B cell (primary cell): ENCODE data around the gene SOSTDC1. TPM values are rescaled to one million over a fixed set of nuclear protein-coding genes. Genes with fewer than 3 reads are reported as not detected.

Source experiments
- ATAC-seq: fragments of 200-7000 bp; cut with Tn5 transposase; one replicate; pipeline ENCODE4 v1.10.0; 2021; ENCODE audit warnings: low read depth, mild to moderate bottlenecking, moderate number of reproducible peaks, moderate library complexity
- CTCF ChIA-PET: fragments of 350-600 bp; sonication (Branson Sonifier 250); formaldehyde crosslinking; loops from one replicate; lab custom pipeline; 2021; ENCODE audit warnings: antibody characterized with exemption, inconsistent platforms; lab: Charles Lee
- POLR2A ChIA-PET: fragments of 350-600 bp; sonication (Branson Sonifier 250); formaldehyde crosslinking; loops from one replicate; lab custom pipeline; 2021; ENCODE audit warnings: antibody characterized with exemption; lab: Charles Lee
- DNase-seq: peaks from one replicate; pipeline ENCODE4 v3.0.0; 2013
- H2AFZ ChIP-seq: 2 replicates; pipeline ENCODE4 v1.6.1; 2012; ENCODE audit warnings: mild to moderate bottlenecking, low read depth, low read length; ENCODE audit not compliant: insufficient read depth, poor library complexity, severe bottlenecking
- H3K27ac ChIP-seq, 2 donors: 1 replicate in 1 of 2; 2 replicates in 1 of 2; pipeline ENCODE4 v1.5.1; 2012 to 2013; ENCODE audit warnings: low read length in 2 of 2, mild to moderate bottlenecking in 2 of 2, moderate library complexity in 1 of 2
- H3K27me3 ChIP-seq, 4 experiments: fragments of 200-600 bp in 1 of 4; sonication (generic) in 1 of 4; replicated peaks in 1 of 4; 1 replicate in 2 of 4; 2 replicates in 2 of 4; pipeline versions ENCODE4 v1.6.1 to v1.7.0; 2013 to 2016; ENCODE audit warnings: low read length in 3 of 4, mild to moderate bottlenecking in 2 of 4, mixed read lengths in 1 of 4, moderate library complexity in 1 of 4; ENCODE audit not compliant: insufficient read depth in 4 of 4, control insufficient read depth in 3 of 4; ENCODE audit errors: control extremely low read depth in 1 of 4
- H3K36me3 ChIP-seq, 2 experiments: replicated peaks in 1 of 2; 1 replicate in 1 of 2; 2 replicates in 1 of 2; pipeline versions ENCODE4 v1.6.1 to v1.7.1; 2013; ENCODE audit warnings: low read length in 1 of 2; ENCODE audit not compliant: insufficient read depth in 2 of 2, control insufficient read depth in 1 of 2; ENCODE audit errors: control extremely low read depth in 1 of 2, extremely low read depth in 1 of 2
- H3K4me1 ChIP-seq, 2 donors: fragments of 200-600 bp in 1 of 2; sonication (generic) in 1 of 2; 1 replicate in 1 of 2; 2 replicates in 1 of 2; pipeline versions ENCODE4 v1.5.1 to v1.6.1; 2013 to 2017; ENCODE audit warnings: low read length in 2 of 2; ENCODE audit not compliant: control insufficient read depth in 2 of 2, insufficient read depth in 2 of 2
- H3K4me2 ChIP-seq: replicated peaks from 2 replicates; pipeline ENCODE3; 2012; ENCODE audit warnings: mild to moderate bottlenecking, low read depth, low read length; ENCODE audit not compliant: poor library complexity, severe bottlenecking
- H3K4me3 ChIP-seq, 5 experiments: fragments of 200-600 bp in 1 of 5; sonication (generic) in 1 of 5; 1 replicate in 3 of 5; 2 replicates in 2 of 5; pipeline versions ENCODE4 v1.5.1 to v1.7.0; 2011 to 2016; ENCODE audit warnings: low read length in 4 of 5, mild to moderate bottlenecking in 4 of 5, low read depth in 2 of 5, control low read depth in 1 of 5, moderate library complexity in 1 of 5; ENCODE audit not compliant: insufficient read depth in 1 of 5; ENCODE audit errors: control extremely low read depth in 1 of 5, extremely low read depth in 1 of 5
- H3K79me2 ChIP-seq: fragments of 200-600 bp; sonication (generic); one replicate; pipeline ENCODE4 v1.6.0; 2016; ENCODE audit warnings: low read length; ENCODE audit not compliant: control insufficient read depth, insufficient read depth
- H3K9ac ChIP-seq: fragments of 200-600 bp; sonication (generic); 2 replicates; pipeline ENCODE4 v1.6.1; 2017; ENCODE audit warnings: mild to moderate bottlenecking, low read length, moderate library complexity
- H3K9me3 ChIP-seq, 3 donors: one replicate each; pipeline versions ENCODE4 v1.6.1 to v1.7.1; 2013; ENCODE audit warnings: low read length in 2 of 3; ENCODE audit not compliant: control insufficient read depth in 2 of 3, insufficient read depth in 1 of 3; ENCODE audit errors: control extremely low read depth in 1 of 3
- H4K20me1 ChIP-seq: 2 replicates; pipeline ENCODE4 v1.6.0; 2012; ENCODE audit warnings: mild to moderate bottlenecking, low read length; ENCODE audit not compliant: insufficient read depth, control insufficient read depth, poor library complexity, severe bottlenecking
- H3K27ac Mint-ChIP-seq: one replicate; pipeline ENCODE4 v1.8.0; 2021; ENCODE audit warnings: mixed read lengths
- H3K27me3 Mint-ChIP-seq: one replicate; pipeline ENCODE4 v1.8.0; 2021; ENCODE audit warnings: mixed read lengths
- H3K4me1 Mint-ChIP-seq: one replicate; pipeline ENCODE4 v1.8.0; 2021; ENCODE audit warnings: mixed read lengths
- H3K4me3 Mint-ChIP-seq: one replicate; pipeline ENCODE4 v1.8.0; 2021; ENCODE audit warnings: mixed read lengths
- H3K9me3 Mint-ChIP-seq: one replicate; pipeline ENCODE4 v1.8.0; 2022; ENCODE audit warnings: mixed read lengths; ENCODE audit not compliant: insufficient read depth
- CTCF ChIP-seq: fragments of 200-600 bp; IDR thresholded peaks from one replicate; pipeline ENCODE4 v1.8.0; 2022; ENCODE audit warnings: antibody characterized with exemption, mild to moderate bottlenecking
- EZH2 ChIP-seq: IDR thresholded peaks from 2 replicates; pipeline ENCODE4 v1.6.1; 2012; ENCODE audit warnings: borderline replicate concordance, low read depth, mild to moderate bottlenecking, moderate library complexity, low read length; ENCODE audit not compliant: insufficient read depth, poor library complexity, severe bottlenecking
- WGBS: methylation state at CpG from one replicate; pipeline ENCODE4 v1.1.5; 2013; ENCODE audit warnings: missing lambda C conversion rate; ENCODE audit not compliant: insufficient coverage; 5-methylcytosine and 5-hydroxymethylcytosine counted together
- intact Hi-C: fragments of 100-400 bp; cut with micrococcal nuclease; formaldehyde crosslinking; loops from one replicate; pipeline ENCODE4 v1.10.0; 2022
- polyA plus RNA-seq: library from polyadenylated mRNA; depleted of rRNA; stranded (reverse); fragments of >200 nt; gene quantifications from 2 replicates; pipeline ENCODE4 v1.2.3, GENCODE V29; 2012
- total RNA-seq, 2 donors: library from RNA; stranded (reverse); fragments of 120-200 nt in 1 of 2; gene quantifications; 1 replicate in 1 of 2; 2 replicates in 1 of 2; pipeline versions ENCODE4 v1.2.3 to v1.2.4, GENCODE V29; 2013 to 2022

Gene SOSTDC1
- total and polyA plus RNA-seq, 2 donors (not counting 1 experiment from before 2014, with no cell fraction given): not detected

GRCh38 chr7:16455591-16455990 lies 9.9 kb downstream of the SOSTDC1 start:
- ATAC-seq: no peak

GRCh38 chr7:16450366-16450765 lies 15.2 kb downstream of the SOSTDC1 start:
- no peaks in the 10 kb centered on the region for H3K36me3 ChIP-seq
- DNase-seq (no peak), ATAC-seq (no peak)
- Mint-ChIP-seq H3K9me3 (no peaks in the 10 kb centered on the region), H3K4me3 (no peak overlapping the region), H3K4me1 (no peaks in the 10 kb centered on the region), H3K27me3 (no peaks in the 10 kb centered on the region), H3K27ac (no peak overlapping the region)
- TF ChIP-seq CTCF: no peak
- TF ChIP-seq EZH2: no peak
- WGBS: 100% methylated on average over 1 of the region's 6 CpGs
- no peak overlapping the region for H2AFZ ChIP-seq
- ChIA-PET POLR2A (no interaction called here), CTCF (no interaction called here)
- no peak overlapping the region for H3K4me2 ChIP-seq
- no peaks in the 10 kb centered on the region for H3K4me1 ChIP-seq
- no peaks in the 10 kb centered on the region for H3K79me2 ChIP-seq
- H4K20me1 ChIP-seq: no peaks in the 10 kb centered on the region
- no peaks in the 10 kb centered on the region for H3K9me3 ChIP-seq
- no peak overlapping the region for H3K27ac ChIP-seq
- intact Hi-C loops: no loop called here
- H3K9ac ChIP-seq: no peak overlapping the region
- no peaks in the 10 kb centered on the region for H3K27me3 ChIP-seq
- H3K4me3 ChIP-seq: no peak overlapping the region

More at GRCh38 chr7:16455591-16455990, 9.9 kb downstream of the SOSTDC1 start:
- Histone ChIP-seq H3K79me2 (no peaks in the 10 kb centered on the region), H3K9me3 (no peaks in the 10 kb centered on the region), H3K4me3 (no peak overlapping the region), H3K9ac (no peak overlapping the region), H3K27me3 (no peaks in the 10 kb centered on the region), H4K20me1 (no peaks in the 10 kb centered on the region), H3K36me3 (no peaks in the 10 kb centered on the region), H2AFZ (no peak overlapping the region), H3K27ac (no peak overlapping the region), H3K4me2 (no peak overlapping the region), H3K4me1 (no peaks in the 10 kb centered on the region)
- no CpG with 5 or more reads among the region's 1 CpG for WGBS
- ChIA-PET POLR2A (interaction anchor here (0.6 kb wide), 1 partner anchor 17 kb away, joined by 4 read pairs; no protein-coding TSS in a partner anchor), CTCF (interaction anchor here (0.7 kb wide), 1 partner anchor 81 kb away, joined by 3 read pairs; no protein-coding TSS in a partner anchor)
- TF ChIP-seq EZH2 (no peak), CTCF (no peak)
- intact Hi-C loops: no loop called here
- Mint-ChIP-seq H3K4me3 (no peak overlapping the region), H3K27me3 (no peaks in the 10 kb centered on the region), H3K9me3 (no peaks in the 10 kb centered on the region), H3K4me1 (no peaks in the 10 kb centered on the region), H3K27ac (no peak overlapping the region)
- no peak for DNase-seq
